Measurements from ENCODE around the gene CCDC27.
"Not testable (repeated sequence)": the region's sequence is repeated elsewhere in the genome, so short reads cannot be mapped to it uniquely, and the experiment has no call there.

CCDC27 gene

DNA sequence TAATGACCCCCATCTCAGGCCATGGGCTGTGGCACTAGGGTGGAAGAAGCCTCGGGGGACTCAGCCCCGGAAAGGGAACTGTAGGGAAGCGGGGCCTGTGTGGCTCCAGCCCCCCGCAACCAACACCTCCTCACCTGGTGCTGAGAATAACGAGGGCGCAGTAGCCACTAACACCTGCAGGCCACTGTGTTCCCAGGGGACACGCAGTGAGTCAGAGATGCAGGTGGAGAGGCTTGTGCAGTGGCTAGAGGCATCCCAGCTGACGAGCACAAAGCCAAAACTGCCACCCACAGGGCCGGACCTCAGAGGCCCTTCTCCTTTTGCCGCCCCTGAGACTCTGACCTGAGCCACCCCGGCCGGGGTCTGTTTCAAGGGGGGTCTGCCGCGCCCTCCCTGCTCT is 33.5 kb upstream of the CCDC27 start:
- DNase-seq = no peak

DNA sequence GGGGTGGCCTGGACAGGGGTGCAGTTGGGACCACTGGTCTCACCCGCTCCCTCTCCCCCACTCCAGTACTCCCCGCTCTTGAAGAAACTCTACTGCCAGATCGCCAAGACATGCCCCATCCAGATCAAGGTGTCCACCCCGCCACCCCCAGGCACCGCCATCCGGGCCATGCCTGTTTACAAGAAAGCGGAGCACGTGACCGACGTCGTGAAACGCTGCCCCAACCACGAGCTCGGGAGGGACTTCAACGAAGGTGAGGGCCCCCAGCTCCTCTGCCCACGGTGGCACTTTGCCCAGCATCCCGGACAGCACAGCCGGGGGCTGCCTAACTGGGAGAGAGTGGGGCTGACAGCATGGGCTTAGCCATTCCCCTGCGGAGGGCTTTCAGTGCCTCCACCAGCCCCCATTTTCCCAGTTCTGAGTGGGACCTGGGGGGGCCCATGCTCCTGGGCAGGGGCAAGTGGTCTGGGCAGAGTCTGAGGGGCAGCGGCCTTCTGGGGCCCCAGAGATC is 30.2 kb upstream of the CCDC27 start:
- no peak for DNase-seq

DNA sequence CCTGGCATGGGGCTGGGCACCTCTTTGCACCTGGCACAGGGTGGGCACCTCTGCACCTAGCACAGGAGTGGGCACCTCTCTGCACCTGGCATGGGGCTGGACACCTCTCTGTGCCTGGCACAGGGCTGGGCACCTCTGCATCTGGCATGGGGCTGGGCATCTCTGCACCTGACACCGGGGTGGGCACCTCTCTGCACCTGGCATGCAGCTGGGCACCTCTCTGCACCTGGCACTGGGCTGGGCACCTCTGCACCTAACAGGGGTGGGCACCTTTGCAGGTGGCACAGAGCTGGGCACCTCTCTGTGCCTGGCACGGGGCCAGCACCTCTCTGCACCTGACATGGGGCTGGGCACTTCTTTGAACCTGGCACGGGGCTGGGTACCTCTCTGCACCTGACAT is 29.4 kb upstream of the CCDC27 start:
- no peak for DNase-seq

DNA sequence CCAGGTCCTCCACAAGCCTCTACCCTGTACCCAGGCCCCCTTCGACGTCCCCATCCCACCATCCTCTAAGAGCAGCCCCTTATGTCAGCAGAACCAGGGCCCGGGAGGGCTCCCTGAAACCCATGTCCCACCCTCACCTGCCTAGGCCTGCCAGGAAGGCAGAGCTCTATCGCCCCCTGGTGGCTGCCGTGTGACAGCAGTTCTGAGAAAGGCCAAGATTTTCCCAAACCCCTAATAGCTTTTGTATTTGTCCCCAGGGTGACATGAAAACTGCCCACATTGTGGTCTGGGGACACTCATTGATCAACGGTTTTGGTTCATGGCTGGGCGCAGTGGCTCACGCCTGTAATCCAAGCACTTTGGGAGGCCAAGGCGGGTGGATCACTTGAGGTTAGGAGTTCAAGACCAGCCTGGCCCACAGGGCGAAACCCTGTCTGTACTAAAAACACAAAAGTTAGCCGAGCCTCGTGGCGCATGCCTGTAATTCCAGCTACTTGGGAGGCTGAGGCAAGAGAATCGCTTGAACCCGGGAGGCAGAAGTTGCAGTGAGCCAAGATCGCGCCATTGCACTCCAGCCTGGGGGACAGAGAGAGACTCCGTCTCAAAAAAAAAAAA is 27.7 kb upstream of the CCDC27 start:
- DNase-seq = not testable (repeated sequence)

DNA sequence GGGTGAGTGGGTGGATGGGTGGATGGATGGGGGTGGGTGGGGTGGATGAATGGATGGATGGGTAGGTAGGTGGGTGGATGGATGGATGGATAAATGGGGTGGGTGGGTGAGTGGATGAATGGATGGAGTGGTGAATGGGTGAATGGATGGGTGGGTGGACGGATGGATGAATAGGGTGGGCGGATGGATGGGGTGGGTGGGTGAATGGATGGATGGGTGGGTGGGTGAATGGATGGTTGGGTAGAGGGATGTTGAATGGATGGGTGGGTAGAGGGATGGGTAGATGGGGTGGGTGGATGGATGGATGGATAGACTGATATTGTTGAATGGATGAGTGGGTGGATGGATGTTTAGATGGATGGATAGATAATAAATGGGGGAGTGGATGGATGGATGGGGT is 26.9 kb upstream of the CCDC27 start:
- DNase-seq = no peak

DNA sequence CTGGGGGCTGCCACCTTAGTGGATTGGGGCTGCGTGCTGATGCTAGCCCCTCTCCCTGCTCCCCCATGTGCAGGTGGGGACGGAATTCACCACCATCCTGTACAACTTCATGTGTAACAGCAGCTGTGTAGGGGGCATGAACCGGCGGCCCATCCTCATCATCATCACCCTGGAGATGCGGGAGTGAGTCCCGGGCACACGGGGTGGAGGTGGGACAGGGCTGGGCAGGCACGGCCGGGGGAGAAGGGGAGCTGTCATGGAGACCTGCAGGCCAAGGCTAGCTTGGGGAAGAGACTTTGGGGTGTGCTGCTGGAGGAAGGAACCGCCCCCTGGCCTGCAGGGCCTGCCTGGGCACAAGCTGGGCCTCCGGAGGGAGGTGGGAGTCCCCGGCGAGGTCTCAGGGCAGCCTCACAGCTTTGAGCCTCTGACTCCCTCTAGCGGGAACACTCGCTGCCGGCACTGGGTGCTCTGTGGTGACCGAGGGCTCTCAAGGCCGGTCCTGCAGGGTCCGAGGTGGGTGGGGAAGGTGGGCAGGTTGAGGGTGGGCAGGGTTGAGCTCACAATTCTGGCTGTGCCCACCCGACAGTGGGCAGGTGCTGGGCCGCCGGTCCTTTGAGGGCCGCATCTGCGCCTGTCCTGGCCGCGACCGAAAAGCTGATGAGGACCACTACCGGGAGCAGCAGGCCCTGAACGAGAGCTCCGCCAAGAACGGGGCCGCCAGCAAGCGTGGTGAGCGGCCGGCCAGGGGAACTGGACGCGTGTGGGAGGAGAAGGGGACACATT is 25.0 kb upstream of the CCDC27 start:
- DNase-seq = no peak

DNA sequence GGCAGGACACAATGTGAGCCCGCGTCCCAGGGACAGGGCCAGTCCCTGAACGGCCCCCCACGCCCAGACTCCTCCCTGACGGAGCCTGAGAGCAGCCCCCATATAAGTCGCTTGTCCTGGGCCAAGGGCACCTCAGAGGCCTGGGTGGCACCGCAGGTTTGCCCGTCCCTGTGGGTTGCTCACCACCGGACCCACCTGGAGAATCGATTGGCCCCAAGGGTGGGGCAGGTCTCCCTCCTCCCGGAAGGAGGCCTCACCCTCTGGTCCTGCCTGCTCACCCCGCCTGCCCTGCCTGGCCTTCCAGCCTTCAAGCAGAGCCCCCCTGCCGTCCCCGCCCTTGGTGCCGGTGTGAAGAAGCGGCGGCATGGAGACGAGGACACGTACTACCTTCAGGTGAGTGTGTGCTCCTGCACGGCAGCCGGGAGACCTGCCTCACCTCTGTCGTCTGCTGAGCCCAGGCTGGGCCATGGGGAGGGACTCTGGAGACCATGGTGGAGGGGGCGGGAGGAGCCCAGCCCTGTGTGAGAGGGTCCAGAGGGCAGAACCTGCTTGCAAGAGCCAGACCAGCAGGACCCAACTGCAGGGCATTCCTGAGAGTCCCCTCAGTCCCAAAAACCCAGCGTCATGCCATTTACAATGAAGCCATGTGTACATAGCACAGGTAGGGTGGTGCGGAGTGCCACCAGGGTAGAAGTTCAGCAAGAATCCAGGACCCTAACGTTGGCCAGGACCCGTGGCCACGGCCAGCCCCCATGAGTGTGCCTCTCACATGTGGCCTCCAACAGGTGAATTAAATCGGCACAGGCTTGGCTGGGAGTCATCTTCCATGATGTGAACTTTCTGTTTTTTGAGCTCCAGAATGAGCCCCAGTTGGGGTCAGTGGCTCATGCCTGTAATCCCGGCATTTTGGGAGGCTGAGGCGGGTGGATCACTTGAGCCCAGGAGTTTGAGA is 24.1 kb upstream of the CCDC27 start:
- no peak for DNase-seq

DNA sequence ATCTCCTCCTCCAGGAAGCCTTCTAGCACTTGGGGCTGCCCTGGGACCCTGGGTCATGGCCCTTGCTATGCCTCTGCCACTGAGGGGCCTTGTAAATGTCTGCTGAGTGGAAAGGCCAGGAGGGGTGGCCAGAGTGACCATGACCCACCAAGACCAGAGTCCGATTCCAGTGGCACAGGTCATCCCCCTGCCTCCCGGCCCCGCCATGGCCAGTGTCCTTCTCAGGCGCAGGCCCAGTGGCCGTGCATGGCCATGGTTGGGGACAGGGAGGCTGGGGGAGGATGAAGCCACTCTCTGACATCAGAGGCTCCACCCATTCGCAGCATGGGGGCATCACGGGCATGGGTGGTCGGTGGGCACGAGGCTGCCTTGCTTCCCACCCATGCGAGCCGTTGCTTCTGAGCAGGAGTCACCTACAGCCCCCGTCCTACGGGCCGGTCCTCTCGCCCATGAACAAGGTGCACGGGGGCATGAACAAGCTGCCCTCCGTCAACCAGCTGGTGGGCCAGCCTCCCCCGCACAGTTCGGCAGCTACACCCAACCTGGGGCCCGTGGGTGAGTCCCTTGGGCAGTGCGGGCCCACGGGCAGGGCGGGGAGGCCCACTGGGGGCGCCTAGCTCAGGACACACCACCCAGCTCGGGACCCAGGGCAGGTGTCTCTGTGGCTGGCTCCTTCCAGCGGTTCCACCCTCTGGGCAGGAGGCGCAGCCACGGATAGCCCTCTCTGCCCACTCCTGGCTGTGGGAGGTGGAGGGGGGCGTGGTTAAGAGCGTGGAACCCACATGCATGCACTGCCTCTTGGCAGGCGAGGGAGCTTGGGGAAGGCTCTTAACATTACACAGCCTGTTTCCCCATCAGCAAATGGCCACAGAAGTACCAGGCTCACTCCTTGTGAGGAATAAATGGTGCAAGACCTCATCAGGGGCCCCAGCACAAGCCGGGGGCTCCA is 22.4 kb upstream of the CCDC27 start:
- no peak for DNase-seq

DNA sequence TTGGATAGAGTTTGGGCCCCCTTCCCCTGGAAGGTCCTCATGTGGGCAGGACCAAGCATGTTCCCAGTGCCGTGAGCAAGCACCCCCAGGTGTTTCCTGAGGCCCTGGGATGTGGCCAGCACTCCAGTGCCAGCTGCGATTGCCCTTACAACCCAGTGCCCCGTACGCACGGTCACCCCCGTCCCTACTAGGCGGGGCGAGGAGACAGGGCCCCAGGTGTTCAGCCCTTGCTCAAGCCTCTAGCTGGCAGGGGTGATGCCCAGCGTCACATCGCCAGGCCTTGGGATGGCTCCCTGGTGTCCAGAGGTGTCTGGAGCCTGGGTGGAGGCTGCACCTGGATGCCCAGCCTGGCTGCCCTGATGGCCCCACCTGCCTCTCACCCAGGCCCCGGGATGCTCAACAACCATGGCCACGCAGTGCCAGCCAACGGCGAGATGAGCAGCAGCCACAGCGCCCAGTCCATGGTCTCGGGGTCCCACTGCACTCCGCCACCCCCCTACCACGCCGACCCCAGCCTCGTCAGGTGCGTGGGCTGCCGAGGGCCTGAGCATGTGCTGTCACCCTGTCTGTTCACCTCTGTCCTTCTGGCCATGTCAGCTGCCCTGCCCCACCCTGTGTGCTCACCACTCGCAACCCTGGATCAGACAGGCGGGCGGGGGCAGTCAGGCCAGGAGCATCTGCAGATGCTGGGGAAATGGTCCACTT is 21.6 kb upstream of the CCDC27 start:
- DNase-seq = no peak

DNA sequence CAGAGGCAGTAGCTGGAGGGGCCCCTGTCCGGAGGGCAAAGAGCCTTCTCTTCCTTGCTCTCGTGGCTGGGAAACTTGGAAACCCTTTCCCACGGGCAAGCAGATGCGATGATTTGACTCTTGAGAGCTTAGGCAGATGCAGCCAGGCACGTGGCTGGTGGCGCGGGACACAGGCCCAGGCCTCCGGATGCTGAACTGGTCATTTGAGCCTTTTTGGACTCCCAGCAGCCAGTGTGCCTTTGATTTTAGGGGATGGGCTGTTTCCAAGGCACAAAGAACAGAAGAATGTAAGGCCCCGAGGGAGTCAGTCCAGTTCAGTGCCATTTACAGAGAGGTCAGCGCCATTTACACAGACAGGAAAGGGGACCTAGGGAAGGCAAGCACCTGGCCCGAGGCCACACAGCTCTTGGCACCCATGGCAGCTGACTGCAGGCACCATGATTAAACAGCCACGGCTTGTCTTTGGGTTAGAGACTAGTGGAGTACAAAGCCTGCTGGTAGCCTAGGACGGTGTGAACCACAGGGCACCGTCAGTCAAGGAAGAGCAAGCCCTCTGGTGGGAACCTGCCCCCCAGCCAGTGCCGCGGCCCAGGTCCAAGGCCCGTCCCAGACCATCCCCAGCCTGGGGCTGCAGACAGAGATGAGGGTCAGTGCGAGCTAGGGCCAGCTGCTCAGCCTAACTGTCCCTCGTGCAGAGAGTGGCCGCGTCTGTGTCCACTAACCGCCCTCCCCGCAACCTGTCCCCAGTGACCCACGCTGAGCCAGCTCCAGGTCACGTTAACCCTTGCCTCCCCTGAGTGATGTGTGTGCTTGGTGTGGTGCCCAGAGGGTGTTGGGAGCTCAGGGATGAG is 20.4 kb upstream of the CCDC27 start:
- no peak for DNase-seq

DNA sequence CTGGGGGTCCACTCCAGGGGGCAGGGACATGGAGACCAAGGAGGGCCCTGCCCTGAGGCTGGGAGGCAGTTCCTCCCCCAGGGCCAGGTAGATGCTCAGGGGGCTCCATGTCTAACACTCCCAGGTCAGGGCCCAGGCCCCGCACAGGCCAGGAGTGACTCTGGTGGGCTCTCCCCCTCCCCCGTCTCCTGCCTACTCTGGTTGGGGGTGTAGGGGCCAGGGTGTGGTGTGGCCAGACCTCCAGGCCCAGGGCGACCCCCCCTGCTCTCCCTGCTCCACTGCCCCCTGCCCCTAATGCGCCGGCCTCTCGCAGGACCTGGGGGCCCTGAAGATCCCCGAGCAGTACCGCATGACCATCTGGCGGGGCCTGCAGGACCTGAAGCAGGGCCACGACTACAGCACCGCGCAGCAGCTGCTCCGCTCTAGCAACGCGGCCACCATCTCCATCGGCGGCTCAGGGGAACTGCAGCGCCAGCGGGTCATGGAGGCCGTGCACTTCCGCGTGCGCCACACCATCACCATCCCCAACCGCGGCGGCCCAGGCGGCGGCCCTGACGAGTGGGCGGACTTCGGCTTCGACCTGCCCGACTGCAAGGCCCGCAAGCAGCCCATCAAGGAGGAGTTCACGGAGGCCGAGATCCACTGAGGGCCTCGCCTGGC is 19.7 kb upstream of the CCDC27 start:
- DNase-seq = no peak

DNA sequence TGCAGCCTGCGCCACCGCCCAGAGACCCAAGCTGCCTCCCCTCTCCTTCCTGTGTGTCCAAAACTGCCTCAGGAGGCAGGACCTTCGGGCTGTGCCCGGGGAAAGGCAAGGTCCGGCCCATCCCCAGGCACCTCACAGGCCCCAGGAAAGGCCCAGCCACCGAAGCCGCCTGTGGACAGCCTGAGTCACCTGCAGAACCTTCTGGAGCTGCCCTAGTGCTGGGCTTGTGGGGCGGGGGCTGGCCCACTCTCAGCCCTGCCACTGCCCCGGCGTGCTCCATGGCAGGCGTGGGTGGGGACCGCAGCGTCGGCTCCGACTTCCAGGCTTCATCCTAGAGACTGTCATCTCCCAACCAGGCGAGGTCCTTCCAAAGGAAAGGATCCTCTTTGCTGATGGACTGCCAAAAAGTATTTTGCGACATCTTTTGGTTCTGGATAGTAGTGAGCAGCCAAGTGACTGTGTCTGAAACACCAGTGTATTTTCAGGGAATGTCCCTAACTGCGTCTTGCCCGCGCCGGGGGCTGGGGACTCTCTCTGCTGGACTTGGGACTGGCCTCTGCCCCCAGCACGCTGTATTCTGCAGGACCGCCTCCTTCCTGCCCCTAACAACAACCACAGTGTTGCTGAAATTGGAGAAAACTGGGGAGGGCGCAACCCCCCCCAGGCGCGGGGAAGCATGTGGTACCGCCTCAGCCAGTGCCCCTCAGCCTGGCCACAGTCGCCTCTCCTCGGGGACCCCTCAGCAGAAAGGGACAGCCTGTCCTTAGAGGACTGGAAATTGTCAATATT is 19.0 kb upstream of the CCDC27 start:
- no peak for DNase-seq

DNA sequence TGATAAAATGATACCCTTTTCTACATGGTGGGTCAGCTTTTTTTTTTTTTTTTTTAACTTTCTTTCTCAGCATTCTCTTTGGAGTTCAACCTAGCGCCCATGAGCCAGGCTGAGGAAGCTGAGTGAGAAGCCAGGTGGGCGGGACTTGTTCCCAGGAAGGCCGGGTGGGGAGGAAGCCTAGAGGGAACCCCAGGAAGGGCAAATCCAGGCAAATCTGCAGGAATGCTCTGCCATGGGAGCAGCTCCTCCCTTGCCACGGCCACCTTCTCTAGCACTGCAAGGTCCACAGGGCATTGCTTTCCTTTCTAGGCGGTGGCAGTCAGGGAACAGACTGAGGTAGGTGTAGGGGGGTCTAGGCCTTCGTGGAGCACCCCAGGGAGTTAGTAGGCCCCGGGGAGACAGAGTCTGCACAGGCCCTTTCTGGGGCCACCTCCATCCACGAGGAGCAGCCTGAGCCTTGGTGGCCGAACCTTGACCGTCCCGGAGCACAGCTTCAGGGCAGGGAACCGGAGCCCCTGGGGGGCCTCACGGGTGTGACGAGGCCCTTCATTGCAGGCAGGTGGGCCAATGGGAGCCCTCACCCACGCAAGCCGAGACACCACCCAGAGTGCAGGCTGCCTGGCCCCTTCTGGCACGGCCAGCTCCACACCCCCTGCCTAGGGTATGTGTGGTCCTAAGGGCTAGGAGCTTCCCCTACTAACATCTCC is 18.2 kb upstream of the CCDC27 start:
- DNase-seq = no peak

DNA sequence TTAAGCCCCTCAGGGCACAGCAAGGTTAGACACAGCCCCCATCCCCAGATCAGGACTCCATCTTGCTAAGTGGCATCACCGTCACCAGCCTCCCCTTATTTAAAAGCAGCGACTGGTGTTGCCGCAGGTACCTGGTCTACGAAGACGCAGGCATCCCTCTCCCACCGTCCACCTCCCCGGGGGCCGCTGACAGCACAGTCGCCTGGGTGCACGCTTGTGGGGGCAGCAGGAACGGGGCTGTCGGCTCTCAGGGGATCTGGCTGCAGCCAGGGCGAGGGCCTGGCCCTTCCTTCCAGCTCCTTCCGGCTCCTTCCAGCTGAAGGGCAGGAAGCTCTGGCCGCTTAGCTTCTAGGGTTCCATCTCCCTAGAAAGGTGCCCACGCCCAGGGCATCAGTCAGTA is 17.6 kb upstream of the CCDC27 start:
- no peak for DNase-seq

DNA sequence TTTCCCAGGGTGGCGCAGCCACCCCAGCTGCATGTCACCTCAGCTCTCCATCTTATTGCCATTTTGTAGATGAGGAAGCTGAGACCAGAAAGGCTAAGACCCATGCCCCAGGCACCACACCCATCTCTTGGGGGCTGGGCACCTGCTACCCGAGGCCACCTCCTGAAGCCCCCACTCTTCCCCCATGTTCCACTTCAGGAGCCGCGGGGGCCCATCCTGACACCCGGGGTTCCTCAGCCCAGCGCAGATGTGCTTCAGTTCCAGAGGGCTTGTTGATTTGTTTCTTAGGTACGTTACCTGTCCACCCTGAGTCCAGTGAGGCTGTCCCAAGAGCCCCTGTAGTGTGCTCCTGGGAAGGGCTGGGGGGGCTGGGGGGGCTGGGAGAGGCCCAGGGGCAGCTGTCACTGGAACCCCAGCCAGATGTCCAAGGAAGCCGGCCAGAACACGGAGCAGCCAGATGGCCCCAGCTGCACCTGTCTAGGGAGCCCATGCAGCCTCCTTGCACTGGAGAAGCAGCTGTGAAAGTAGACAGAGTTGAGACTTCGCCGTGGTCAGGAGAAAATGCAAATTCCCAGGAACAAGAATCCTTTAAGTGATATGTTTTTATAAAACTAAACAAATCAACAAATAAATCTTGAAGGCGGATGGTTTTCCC is 17.1 kb upstream of the CCDC27 start:
- DNase-seq = no peak

DNA sequence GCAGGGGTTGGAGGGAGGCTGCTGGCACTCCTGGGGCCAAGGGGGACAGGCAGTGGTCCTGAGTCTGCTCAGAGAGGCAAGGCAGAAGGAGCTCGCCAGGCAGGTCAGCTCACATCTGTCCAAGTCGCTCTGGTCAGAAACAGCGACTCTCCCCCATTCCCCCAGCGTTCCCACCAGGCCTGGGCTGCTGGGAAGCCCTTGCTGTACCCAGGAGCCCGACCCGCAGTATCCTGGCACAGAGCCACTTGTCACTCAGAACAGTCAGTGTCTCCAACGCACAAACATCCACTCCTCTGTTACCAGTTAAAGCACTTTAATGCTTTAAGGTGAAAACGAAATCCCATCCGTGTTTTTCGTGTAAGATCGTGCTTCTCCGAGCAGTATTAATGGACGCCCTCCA is 16.6 kb upstream of the CCDC27 start:
- DNase-seq = no peak

DNA sequence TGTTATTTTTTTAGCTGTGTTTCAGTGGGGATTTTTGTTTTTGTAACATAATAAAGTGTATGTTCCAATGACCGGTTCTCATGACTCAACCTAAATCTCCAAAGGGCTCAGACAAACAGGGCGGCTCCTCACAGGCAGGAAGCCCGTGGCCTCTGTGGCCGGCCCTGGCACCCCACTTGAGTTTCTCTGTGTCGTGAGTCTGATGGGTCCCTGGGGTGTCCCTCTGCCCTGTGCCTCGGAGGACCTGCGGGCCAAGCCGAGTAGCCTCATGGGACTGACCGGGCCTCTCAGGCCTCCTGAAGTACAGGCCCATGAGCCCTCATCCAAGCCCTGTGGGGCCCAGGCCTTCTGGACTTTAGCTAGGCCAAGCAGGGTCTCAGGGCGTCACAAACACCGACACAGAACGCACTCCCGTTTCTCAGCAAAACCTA is 16.1 kb upstream of the CCDC27 start:
- DNase-seq = no peak

DNA sequence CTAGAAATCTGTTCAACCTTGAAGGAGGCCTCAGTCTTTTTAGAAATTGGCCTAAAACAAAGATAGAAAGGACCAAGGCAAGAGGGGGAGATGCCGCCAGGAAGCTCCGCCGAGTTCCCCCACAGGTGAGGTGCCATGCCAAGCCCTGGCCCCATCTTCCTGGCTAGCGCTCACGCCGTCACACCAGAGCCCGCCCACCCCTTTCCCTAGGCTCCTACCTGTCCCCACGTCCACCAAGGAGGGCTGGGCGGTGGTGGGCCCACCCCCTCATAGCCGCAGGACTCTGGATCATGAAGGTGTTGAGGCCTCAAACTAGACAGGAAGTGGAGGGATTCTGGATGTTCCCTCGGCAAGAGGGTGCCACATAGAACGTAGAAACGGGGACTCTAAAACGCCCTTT is 15.5 kb upstream of the CCDC27 start:
- DNase-seq = no peak

All from NCI-H1048 (cell line).